A673 (cell line): ENCODE results near the gene PFKFB2.

Source experiments
- EZH2 ChIP-seq: fragments of 200-600 bp; sonication (generic); IDR thresholded peaks from 2 replicates; pipeline ENCODE4 v1.6.1; 2017; ENCODE audit warnings: borderline replicate concordance, low read depth, mild to moderate bottlenecking, mixed read lengths, antibody characterized with exemption, low read length; ENCODE audit not compliant: poor library complexity, severe bottlenecking
- TF ChIP-seq, protein P1 (sequence below): fragments of 300-800, 200-600 bp; sonication (generic); conservative IDR thresholded peaks from 2 replicates; pipeline ENCODE4 v1.5.1; 2017; ENCODE audit warnings: low read depth, mild to moderate bottlenecking, antibody characterized with exemption, low read length, moderate library complexity, mixed read lengths

DNA sequence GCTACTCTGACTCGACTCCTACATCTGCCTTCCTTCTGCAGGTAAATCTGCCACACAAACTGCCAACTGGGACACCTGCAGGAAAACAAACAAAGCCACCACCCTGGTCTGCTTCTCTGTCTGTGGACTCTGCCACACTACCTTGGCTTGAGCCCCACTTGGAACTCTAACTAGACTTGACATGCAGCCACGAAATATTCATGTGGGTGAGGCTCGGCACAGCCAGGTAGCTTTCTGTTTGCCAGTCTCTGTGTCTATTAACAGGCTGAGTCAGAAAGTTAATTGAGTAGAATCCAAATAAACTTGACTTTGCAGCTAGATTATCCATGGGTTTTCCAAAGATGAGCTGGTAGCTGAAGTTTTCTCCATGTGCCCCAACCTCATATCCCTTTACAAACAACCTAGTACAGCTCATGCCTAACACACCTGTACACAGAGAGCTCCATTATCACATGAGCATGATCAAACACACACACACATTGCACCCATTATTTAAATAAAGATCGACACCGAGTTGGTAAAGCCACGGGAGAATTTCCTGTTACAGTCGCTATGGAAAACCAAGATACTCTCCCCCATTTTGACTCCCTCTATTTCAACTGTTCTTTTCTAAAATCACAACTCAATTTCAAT lies 21.3 kb upstream of the PFKFB2 start:
- TF ChIP-seq, protein P1, sequence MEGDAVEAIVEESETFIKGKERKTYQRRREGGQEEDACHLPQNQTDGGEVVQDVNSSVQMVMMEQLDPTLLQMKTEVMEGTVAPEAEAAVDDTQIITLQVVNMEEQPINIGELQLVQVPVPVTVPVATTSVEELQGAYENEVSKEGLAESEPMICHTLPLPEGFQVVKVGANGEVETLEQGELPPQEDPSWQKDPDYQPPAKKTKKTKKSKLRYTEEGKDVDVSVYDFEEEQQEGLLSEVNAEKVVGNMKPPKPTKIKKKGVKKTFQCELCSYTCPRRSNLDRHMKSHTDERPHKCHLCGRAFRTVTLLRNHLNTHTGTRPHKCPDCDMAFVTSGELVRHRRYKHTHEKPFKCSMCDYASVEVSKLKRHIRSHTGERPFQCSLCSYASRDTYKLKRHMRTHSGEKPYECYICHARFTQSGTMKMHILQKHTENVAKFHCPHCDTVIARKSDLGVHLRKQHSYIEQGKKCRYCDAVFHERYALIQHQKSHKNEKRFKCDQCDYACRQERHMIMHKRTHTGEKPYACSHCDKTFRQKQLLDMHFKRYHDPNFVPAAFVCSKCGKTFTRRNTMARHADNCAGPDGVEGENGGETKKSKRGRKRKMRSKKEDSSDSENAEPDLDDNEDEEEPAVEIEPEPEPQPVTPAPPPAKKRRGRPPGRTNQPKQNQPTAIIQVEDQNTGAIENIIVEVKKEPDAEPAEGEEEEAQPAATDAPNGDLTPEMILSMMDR, result no peak
- no peak for TF ChIP-seq EZH2
